Spleen (tissue), 11 donors: ENCODE measurements around the gene KXD1. TPM values are rescaled to one million over a fixed set of nuclear protein-coding genes. Genes with fewer than 3 reads are reported as not detected.

Experiments
- DNase-seq: peaks from one replicate; pipeline ENCODE4 v3.0.0-alpha.2; 2020
- H3K27ac ChIP-seq, 8 donors: fragments of 200-600 bp; sonication (generic) in 7 of 8; 1 replicate in 4 of 8; 2 replicates in 4 of 8; pipeline versions ENCODE4 v1.5.0 to v1.8.0; 2016 to 2021; ENCODE audit warnings: inconsistent platforms in 4 of 8, mild to moderate bottlenecking in 4 of 8, moderate library complexity in 1 of 8
- H3K27me3 ChIP-seq, 7 donors: fragments of 200-600 bp; sonication (generic) in 6 of 7; replicated peaks in 1 of 7; 1 replicate in 4 of 7; 2 replicates in 3 of 7; pipeline versions ENCODE4 v1.5.0 to v1.8.0; 2016 to 2021; ENCODE audit warnings: inconsistent platforms in 3 of 7, mild to moderate bottlenecking in 1 of 7
- H3K36me3 ChIP-seq, 6 donors: fragments of 200-600 bp; sonication (generic) in 5 of 6; 1 replicate in 4 of 6; 2 replicates in 2 of 6; pipeline versions ENCODE4 v1.5.0 to v1.8.0; 2016 to 2021; ENCODE audit warnings: inconsistent platforms in 2 of 6
- H3K4me1 ChIP-seq, 6 donors: fragments of 200-600 bp; sonication (generic) in 5 of 6; 1 replicate in 3 of 6; 2 replicates in 3 of 6; pipeline versions ENCODE4 v1.5.0 to v1.8.0; 2016 to 2021; ENCODE audit warnings: inconsistent platforms in 3 of 6
- H3K4me3 ChIP-seq, 8 donors: fragments of 200-600 bp; sonication (generic) in 7 of 8; 1 replicate in 4 of 8; 2 replicates in 4 of 8; pipeline versions ENCODE4 v1.5.0 to v1.8.0; 2016 to 2021; ENCODE audit warnings: inconsistent platforms in 4 of 8, mild to moderate bottlenecking in 4 of 8, moderate library complexity in 2 of 8
- H3K9me3 ChIP-seq, 8 donors: fragments of 200-600 bp; sonication (generic) in 7 of 8; 1 replicate in 4 of 8; 2 replicates in 4 of 8; pipeline versions ENCODE4 v1.5.0 to v1.8.0; 2016 to 2021; ENCODE audit warnings: inconsistent platforms in 4 of 8
- CTCF ChIP-seq, 11 experiments: fragments of 200-600 bp in 7 of 11; fragments of 450-650 bp in 4 of 11; sonication (generic) in 4 of 11; IDR thresholded peaks in 8 of 11; conservative IDR thresholded peaks in 3 of 11; 1 replicate in 7 of 11; 2 replicates in 4 of 11; pipeline versions ENCODE4 v1.4.0 to v1.8.0; 2016 to 2021; ENCODE audit warnings: antibody characterized with exemption in 11 of 11, inconsistent platforms in 4 of 11, mild to moderate bottlenecking in 1 of 11
- POLR2A ChIP-seq, 3 donors: fragments of 450-650 bp; IDR thresholded peaks; one replicate each; pipeline ENCODE4 v1.5.1; 2017; ENCODE audit warnings: antibody characterized with exemption in 3 of 3, mild to moderate bottlenecking in 1 of 3
- POLR2AphosphoS5 ChIP-seq, 3 donors: sonication (generic); formaldehyde crosslinking; IDR thresholded peaks; one replicate each; pipeline ENCODE4 v1.5.1; 2017; ENCODE audit warnings: antibody characterized with exemption in 3 of 3
- WGBS, 5 donors: extraction: QIAGEN DNeasy Blood & Tissue Kit in 3 of 5; methylation state at CpG; one replicate each; pipeline versions ENCODE4 v1.1.5 to v1.1.7; 2013 to 2018; 5-methylcytosine and 5-hydroxymethylcytosine counted together
- intact Hi-C: fragments of 100-400 bp; cut with DNase I; formaldehyde crosslinking; loops from one replicate; pipeline ENCODE4 v1.15.0; 2023; ENCODE audit warnings: low total_unique reads
- polyA plus RNA-seq, 3 donors: library from polyadenylated mRNA; stranded (reverse); fragments of 200-250 nt; gene quantifications; one replicate each; pipeline ENCODE4 v1.2.1, GENCODE V29; 2013
- total RNA-seq, 7 donors: library from RNA; depleted of rRNA in 3 of 7; stranded (reverse); fragments of >200 nt in 3 of 7; fragmentation: NEBNext Ultra II Directional in 4 of 7; extraction: Animal tissue kit (Norgen Biotek cat#: 25700) in 4 of 7; gene quantifications; one replicate each; pipeline versions ENCODE4 v1.1.0 to v1.2.1, GENCODE V29; 2016 to 2021
- donor health status: healthy with polysubstance abuse.
- donor health status: DM: no; HTN: no; CAD: no; lungs with moderate emphysema.
- donor health status: DM: no; HTN: no; CAD: no.
- donor health status: Bipolar disorder and iron deficiency.
- donor health status: healthy.
- donor health status: DM: no; HTN: no; CAD: no.
- donor health status: DM: yes; HTN: yes; CAD: no.

The KXD1 gene
- total and polyA plus RNA-seq, 10 donors = 63.9 to 90.9 (median 74.8) TPM

- intact Hi-C loops = no loop called here
- no peak for TF ChIP-seq POLR2A (IDR thresholded peaks at IDR 0.05)
- no peak for TF ChIP-seq POLR2AphosphoS5 (IDR thresholded peaks at IDR 0.05)
- no peak for TF ChIP-seq CTCF (IDR thresholded peaks at IDR 0.05 in 8 of 11, conservative IDR thresholded peaks at IDR 0.05 in 3 of 11)
- no peak for DNase-seq
- Histone ChIP-seq H3K36me3 (no peaks in the 10 kb centered on the region), H3K27ac (peak overlapping the region in 7 of 8 donors; percentile 95 to 99 (median 99)), H3K4me3 (no peak overlapping the region), H3K27me3 (no peaks in the 10 kb centered on the region), H3K9me3 (no peaks in the 10 kb centered on the region), H3K4me1 (peaks cover 32 to 83% (median 70%) of the 10 kb centered on the region in 6 donors)
- 90 to 98% (median 96%) methylated on average over 9 of the region's 9 CpGs for WGBS, 5 donors
These were observed 39.0 kb upstream of the KXD1 start for GRCh38 chr19:18518639-18519038.

GRCh38 chr19:18519962-18520847 is 37.5 kb upstream of the KXD1 start:
- DNase-seq = peak; percentile 90

GRCh38 chr19:18520848-18521691 is 36.6 kb upstream of the KXD1 start:
- Histone ChIP-seq H3K36me3 (no peaks in the 10 kb centered on the region), H3K27ac (peak overlapping the region; percentile 95 to 99 (median 98)), H3K9me3 (no peaks in the 10 kb centered on the region), H3K4me3 (peak overlapping the region; percentile 56 to 99 (median 92)), H3K27me3 (no peaks in the 10 kb centered on the region), H3K4me1 (peaks cover 13 to 59% (median 47%) of the 10 kb centered on the region in 6 donors)
- peak; percentile 93 for DNase-seq
- TF ChIP-seq POLR2AphosphoS5 (IDR thresholded peaks at IDR 0.05) (peak in 2 of 3 donors; percentile 17 to 56), CTCF (IDR thresholded peaks at IDR 0.05 in 8 of 11, conservative IDR thresholded peaks at IDR 0.05 in 3 of 11) (peak in 2 of 11 experiments; percentile 4 to 23), POLR2A (IDR thresholded peaks at IDR 0.05) (no peak)
- 0 to 1% (median 0%) methylated on average over 22 to 41 of the region's 41 CpGs for WGBS, 5 donors
- intact Hi-C loops = no loop called here

More at GRCh38 chr19:18519962-18520847, 37.5 kb upstream of the KXD1 start:
- Histone ChIP-seq H3K4me1 (peaks cover 21 to 68% (median 56%) of the 10 kb centered on the region in 6 donors), H3K9me3 (no peaks in the 10 kb centered on the region), H3K4me3 (peak overlapping the region; percentile 56 to 99 (median 92)), H3K27me3 (no peaks in the 10 kb centered on the region), H3K27ac (peak overlapping the region; percentile 95 to 99 (median 98)), H3K36me3 (no peaks in the 10 kb centered on the region)
- intact Hi-C loops = no loop called here
- TF ChIP-seq POLR2AphosphoS5 (IDR thresholded peaks at IDR 0.05) = peak in 1 of 3 donors; percentile 50
- no peak for TF ChIP-seq POLR2A (IDR thresholded peaks at IDR 0.05)
- TF ChIP-seq CTCF (IDR thresholded peaks at IDR 0.05 in 8 of 11, conservative IDR thresholded peaks at IDR 0.05 in 3 of 11) = peak; percentile 47 to 86 (median 73)
- WGBS, 5 donors = 12 to 14% (median 13%) methylated on average over 21 to 22 of the region's 22 CpGs
